ENCODE results near the gene RFX1. TPM values are rescaled to one million over a fixed set of nuclear protein-coding genes. Genes with fewer than 3 reads are reported as not detected.

RFX1 gene
- total and polyA plus RNA-seq, 8 donors = 9.1 to 17.4 (median 13.5) TPM

DNA sequence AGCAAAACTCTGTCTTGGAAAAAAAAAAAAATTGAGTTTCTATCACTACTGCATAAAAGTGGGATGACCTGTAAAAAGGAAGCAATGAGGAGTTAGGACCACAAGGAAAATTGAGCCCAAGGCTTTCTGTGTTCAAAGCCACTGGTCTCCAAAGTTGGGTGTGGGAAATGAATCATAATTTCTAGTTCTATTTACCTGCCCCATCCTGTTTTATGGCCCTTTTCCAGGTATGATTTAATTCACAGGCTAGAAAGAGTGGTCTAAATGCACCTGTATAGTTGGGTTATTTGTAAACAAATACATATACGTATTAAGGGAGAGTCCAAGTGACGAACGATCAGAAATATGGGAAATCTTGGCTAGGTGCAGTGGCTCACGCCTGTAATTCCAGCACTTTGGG lies 59.7 kb downstream of the RFX1 start:
- H3K4me3 ChIP-seq = no peak overlapping the region
- H3K4me1 ChIP-seq = no peaks in the 10 kb centered on the region
- no peaks in the 10 kb centered on the region for H3K36me3 ChIP-seq
- no peak for DNase-seq
- no peak overlapping the region for H3K27ac ChIP-seq
- no peak for ATAC-seq
- TF ChIP-seq, protein P1, sequence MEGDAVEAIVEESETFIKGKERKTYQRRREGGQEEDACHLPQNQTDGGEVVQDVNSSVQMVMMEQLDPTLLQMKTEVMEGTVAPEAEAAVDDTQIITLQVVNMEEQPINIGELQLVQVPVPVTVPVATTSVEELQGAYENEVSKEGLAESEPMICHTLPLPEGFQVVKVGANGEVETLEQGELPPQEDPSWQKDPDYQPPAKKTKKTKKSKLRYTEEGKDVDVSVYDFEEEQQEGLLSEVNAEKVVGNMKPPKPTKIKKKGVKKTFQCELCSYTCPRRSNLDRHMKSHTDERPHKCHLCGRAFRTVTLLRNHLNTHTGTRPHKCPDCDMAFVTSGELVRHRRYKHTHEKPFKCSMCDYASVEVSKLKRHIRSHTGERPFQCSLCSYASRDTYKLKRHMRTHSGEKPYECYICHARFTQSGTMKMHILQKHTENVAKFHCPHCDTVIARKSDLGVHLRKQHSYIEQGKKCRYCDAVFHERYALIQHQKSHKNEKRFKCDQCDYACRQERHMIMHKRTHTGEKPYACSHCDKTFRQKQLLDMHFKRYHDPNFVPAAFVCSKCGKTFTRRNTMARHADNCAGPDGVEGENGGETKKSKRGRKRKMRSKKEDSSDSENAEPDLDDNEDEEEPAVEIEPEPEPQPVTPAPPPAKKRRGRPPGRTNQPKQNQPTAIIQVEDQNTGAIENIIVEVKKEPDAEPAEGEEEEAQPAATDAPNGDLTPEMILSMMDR (IDR thresholded peaks at IDR 0.05) = no peak
- no peaks in the 10 kb centered on the region for H3K27me3 ChIP-seq
- H3K9me3 ChIP-seq = no peaks in the 10 kb centered on the region
- intact Hi-C loops (cut with DNase I) = no loop called here

DNA sequence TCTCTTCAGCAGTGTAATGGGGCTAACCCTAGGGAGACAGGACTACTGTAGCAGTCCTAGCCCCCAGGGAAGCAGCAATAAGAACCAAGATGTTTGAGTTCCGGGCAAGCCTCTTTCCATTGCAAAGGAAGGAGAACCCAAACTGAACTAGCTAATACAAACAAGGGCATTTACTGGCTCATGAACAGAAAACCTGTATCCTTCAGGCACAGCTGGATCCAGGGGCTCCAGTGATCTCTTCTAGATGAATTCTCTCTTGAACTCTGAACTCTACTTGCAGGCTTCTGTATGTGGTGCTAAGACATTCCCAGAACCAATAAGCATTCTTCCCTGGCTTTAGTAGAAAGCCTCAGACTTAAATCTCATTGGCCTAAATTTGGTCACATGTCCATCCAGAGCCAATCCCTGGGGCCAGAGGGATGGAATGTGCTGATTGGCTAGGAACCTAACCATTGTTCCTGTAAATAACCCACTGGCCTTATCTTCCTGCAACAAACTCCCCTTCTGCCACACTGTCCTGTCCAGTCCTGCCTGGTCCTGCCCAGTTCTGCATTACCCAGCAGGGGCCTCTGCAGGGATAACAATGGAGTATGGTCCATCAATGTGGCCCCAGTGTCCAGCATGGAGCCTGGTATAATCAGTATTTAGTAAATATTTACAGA lies 64.0 kb downstream of the RFX1 start:
- Histone ChIP-seq H3K4me1 (peaks cover 0 to 6% of the 10 kb centered on the region in 2 donors), H3K4me3 (no peak overlapping the region), H3K9me3 (no peaks in the 10 kb centered on the region), H3K36me3 (no peaks in the 10 kb centered on the region), H3K27me3 (peaks cover 0 to 15% of the 10 kb centered on the region in 2 donors), H3K27ac (no peak overlapping the region)
- TF ChIP-seq, protein P1 (IDR thresholded peaks at IDR 0.05) = no peak
- no peak for DNase-seq
- ATAC-seq = no peak
- intact Hi-C loops (cut with DNase I) = no loop called here

GRCh38 chr19:13938301-13939064 lies 67.6 kb downstream of the RFX1 start, which contains the start of gene PODNL1:
PODNL1 (minus strand) TSS chr19:13938417; CDS start chr19:13938181, 236 bp downstream.
- peaks cover 0 to 35% of the 10 kb centered on the region in 2 donors for H3K27me3 ChIP-seq
- intact Hi-C loops (cut with DNase I) = no loop called here

GRCh38 chr19:13937479-13938300 lies 68.4 kb downstream of the RFX1 start:
- Histone ChIP-seq H3K27me3 (peaks cover 0 to 35% of the 10 kb centered on the region in 2 donors), H3K4me3 (peak overlapping the region in 1 of 2 donors; percentile 29), H3K36me3 (no peaks in the 10 kb centered on the region), H3K9me3 (no peaks in the 10 kb centered on the region), H3K27ac (no peak overlapping the region), H3K4me1 (peaks cover 0 to 6% of the 10 kb centered on the region in 2 donors)
- TF ChIP-seq, protein P1 (IDR thresholded peaks at IDR 0.05) = no peak
- no peak for DNase-seq
- intact Hi-C loops (cut with DNase I) = no loop called here
- peak; percentile 15 for ATAC-seq

More at GRCh38 chr19:13938301-13939064, 67.6 kb downstream of the RFX1 start, which contains the start of gene PODNL1:
- Histone ChIP-seq H3K4me1 (peaks cover 0 to 6% of the 10 kb centered on the region in 2 donors), H3K27ac (no peak within 1 kb of the TSS), H3K4me3 (peak within 1 kb of the TSS in 1 of 2 donors; percentile 29), H3K9me3 (no peaks in the 10 kb centered on the region), H3K36me3 (no peaks in the 10 kb centered on the region)
- peak in 3 of 4 donors; percentile 42 to 66 (median 61) for DNase-seq
- peak; percentile 75 for ATAC-seq
- TF ChIP-seq, protein P1 (IDR thresholded peaks at IDR 0.05) = no peak

Data from left lung (tissue), 10 donors.